OCI-LY1 (cell line): ENCODE data around the gene CYBA.

Source experiments
- EZH2 ChIP-seq: fragments of 200-600 bp; sonication (generic), shearing (Covaris generic); IDR thresholded peaks from 2 replicates; pipeline ENCODE4 v1.8.0; 2017; ENCODE audit warnings: borderline replicate concordance, mixed run types, mild to moderate bottlenecking, antibody characterized with exemption, low read length, moderate library complexity, mixed read lengths
- TF ChIP-seq, protein P1 (sequence below): fragments of 200-600 bp; sonication (generic), shearing (Covaris generic); IDR thresholded peaks from 2 replicates; pipeline ENCODE4 v1.5.1; 2017; ENCODE audit warnings: mild to moderate bottlenecking, antibody characterized with exemption, low read length, moderate library complexity, mixed read lengths

DNA sequence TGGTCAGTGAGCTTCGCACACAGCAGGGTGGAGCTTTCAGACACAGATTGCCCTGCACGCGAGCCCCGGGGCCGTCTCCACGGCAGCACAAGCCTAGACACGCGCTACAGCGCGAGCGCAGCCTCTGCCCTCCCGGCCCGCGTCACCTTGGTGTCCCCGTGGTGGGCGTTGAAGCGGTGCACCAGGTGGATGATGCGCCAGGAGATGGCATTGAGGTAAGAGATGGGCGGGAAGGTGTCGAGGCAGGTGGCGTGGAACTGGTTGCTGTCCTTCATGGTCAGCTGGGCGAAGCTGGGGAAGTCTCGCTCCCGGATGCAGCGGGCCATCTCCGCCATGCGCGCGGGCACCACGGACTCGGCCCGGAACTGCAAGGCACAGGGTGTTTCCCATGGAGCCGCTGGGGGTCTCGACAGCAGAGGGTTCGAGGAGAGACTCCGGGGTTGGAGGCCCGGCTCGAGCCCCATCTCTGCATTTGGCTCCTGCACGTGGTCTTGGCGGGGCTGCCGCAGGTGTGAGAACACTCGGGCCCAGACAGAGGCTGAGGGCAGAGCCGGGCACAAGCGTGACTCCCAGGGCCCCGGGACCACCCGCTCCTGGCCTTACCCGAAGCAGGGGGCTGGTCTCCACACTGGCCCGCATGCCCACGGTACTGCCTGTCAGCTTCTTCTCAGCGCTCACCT, 4.3 kb upstream of the CYBA start:
- TF ChIP-seq, protein P1, sequence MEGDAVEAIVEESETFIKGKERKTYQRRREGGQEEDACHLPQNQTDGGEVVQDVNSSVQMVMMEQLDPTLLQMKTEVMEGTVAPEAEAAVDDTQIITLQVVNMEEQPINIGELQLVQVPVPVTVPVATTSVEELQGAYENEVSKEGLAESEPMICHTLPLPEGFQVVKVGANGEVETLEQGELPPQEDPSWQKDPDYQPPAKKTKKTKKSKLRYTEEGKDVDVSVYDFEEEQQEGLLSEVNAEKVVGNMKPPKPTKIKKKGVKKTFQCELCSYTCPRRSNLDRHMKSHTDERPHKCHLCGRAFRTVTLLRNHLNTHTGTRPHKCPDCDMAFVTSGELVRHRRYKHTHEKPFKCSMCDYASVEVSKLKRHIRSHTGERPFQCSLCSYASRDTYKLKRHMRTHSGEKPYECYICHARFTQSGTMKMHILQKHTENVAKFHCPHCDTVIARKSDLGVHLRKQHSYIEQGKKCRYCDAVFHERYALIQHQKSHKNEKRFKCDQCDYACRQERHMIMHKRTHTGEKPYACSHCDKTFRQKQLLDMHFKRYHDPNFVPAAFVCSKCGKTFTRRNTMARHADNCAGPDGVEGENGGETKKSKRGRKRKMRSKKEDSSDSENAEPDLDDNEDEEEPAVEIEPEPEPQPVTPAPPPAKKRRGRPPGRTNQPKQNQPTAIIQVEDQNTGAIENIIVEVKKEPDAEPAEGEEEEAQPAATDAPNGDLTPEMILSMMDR, result no peak
- TF ChIP-seq EZH2, result no peak
